Esophagus muscularis mucosa (tissue), 4 donors: ENCODE results near the gene ARID5B. TPM values are rescaled to one million over a fixed set of nuclear protein-coding genes. Genes with fewer than 3 reads are reported as not detected.
A peak's percentile ranks its signal among the peaks of the same experiment; 100 is the strongest.

Experiments used
- DNase-seq: peaks from one replicate; pipeline ENCODE4 v3.0.0-alpha.2; 2017; ENCODE audit errors: extremely low spot score
- H3K27ac ChIP-seq, 4 donors: fragments of 200-600 bp; sonication (generic); replicated peaks in 1 of 4; 1 replicate in 3 of 4; 2 replicates in 1 of 4; pipeline ENCODE4 v1.5.1; 2016 to 2019; ENCODE audit warnings: mild to moderate bottlenecking in 1 of 4
- H3K27me3 ChIP-seq, 4 donors: fragments of 200-600 bp; sonication (generic); one replicate each; pipeline versions ENCODE4 v1.5.1 to v1.6.0; 2016 to 2019
- H3K36me3 ChIP-seq, 4 donors: fragments of 200-600 bp; sonication (generic); one replicate each; pipeline ENCODE4 v1.5.1; 2016 to 2019
- H3K4me1 ChIP-seq, 4 donors: fragments of 200-600 bp; sonication (generic); one replicate each; pipeline ENCODE4 v1.5.1; 2016 to 2019
- H3K4me3 ChIP-seq, 4 donors: fragments of 200-600 bp; sonication (generic); 1 replicate in 2 of 4; 2 replicates in 2 of 4; pipeline ENCODE4 v1.5.1; 2016 to 2019; ENCODE audit warnings: mild to moderate bottlenecking in 4 of 4, moderate library complexity in 1 of 4
- H3K9me3 ChIP-seq, 4 donors: fragments of 200-600 bp; sonication (generic); 1 replicate in 3 of 4; 2 replicates in 1 of 4; pipeline ENCODE4 v1.5.1; 2016 to 2019
- CTCF ChIP-seq, 3 experiments: fragments of 200-600 bp in 2 of 3; fragments of 450-650 bp in 1 of 3; sonication (generic) in 2 of 3; IDR thresholded peaks; one replicate each; pipeline ENCODE4 v1.5.1; 2017 to 2019; ENCODE audit warnings: antibody characterized with exemption in 3 of 3, mild to moderate bottlenecking in 2 of 3, moderate library complexity in 1 of 3
- EP300 ChIP-seq: sonication (generic); formaldehyde crosslinking; IDR thresholded peaks from one replicate; pipeline ENCODE4 v1.6.1; 2017; ENCODE audit warnings: antibody characterized with exemption
- POLR2A ChIP-seq: fragments of 450-650 bp; IDR thresholded peaks from one replicate; pipeline ENCODE4 v1.6.1; 2017; ENCODE audit warnings: antibody characterized with exemption, moderate library complexity, mild to moderate bottlenecking, low read depth
- POLR2AphosphoS5 ChIP-seq, 2 donors: sonication (generic); formaldehyde crosslinking; IDR thresholded peaks; one replicate each; pipeline ENCODE4 v1.6.1; 2017; ENCODE audit warnings: antibody characterized with exemption in 2 of 2
- WGBS: methylation state at CpG from one replicate; pipeline ENCODE4 v1.1.5; 2018; 5-methylcytosine and 5-hydroxymethylcytosine counted together
- intact Hi-C: fragments of 100-400 bp; cut with DNase I; formaldehyde crosslinking; loops from one replicate; pipeline ENCODE4 v1.15.1; 2023
- total RNA-seq, 4 donors: library from RNA; depleted of rRNA; stranded (reverse); fragments of >200 nt; gene quantifications; one replicate each; pipeline versions ENCODE4 v1.1.0 to v1.2.1, GENCODE V29; 2016

The ARID5B gene
- total RNA-seq, 4 donors from 2014 or later, result 33.6 to 150 (median 64.9) TPM

- Histone ChIP-seq H3K4me3 (no peak overlapping the region), H3K27me3 (no peaks in the 10 kb centered on the region), H3K27ac (peak overlapping the region in 3 of 4 donors; percentile 18 to 35 (median 25)), H3K4me1 (peaks cover 21 to 74% (median 61%) of the 10 kb centered on the region in 4 donors), H3K9me3 (no peaks in the 10 kb centered on the region), H3K36me3 (no peaks in the 10 kb centered on the region)
- no peak for DNase-seq
- intact Hi-C loops, result no loop called here
- whole genome bisulfite sequencing, result 65% methylated on average over 4 of the region's 4 CpGs
- TF ChIP-seq CTCF (IDR thresholded peaks at IDR 0.05) (no peak), POLR2AphosphoS5 (IDR thresholded peaks at IDR 0.05) (no peak), EP300 (no peak), POLR2A (no peak)
Observed at GRCh38 chr10:61941202-61941681, 39.7 kb downstream of the ARID5B start.

- H3K9me3 ChIP-seq, result no peaks in the 10 kb centered on the region
- no peaks in the 10 kb centered on the region for H3K36me3 ChIP-seq
- intact Hi-C loops, result no loop called here
- H3K4me1 ChIP-seq, result peaks cover 18 to 64% (median 52%) of the 10 kb centered on the region in 4 donors
- WGBS, result 91% methylated on average over 5 of the region's 5 CpGs
- no peak for DNase-seq
- H3K4me3 ChIP-seq, result peak overlapping the region; percentile 1 to 33 (median 4)
- TF ChIP-seq POLR2A, result no peak
- TF ChIP-seq EP300, result no peak
- TF ChIP-seq POLR2AphosphoS5 (IDR thresholded peaks at IDR 0.05), result no peak
- no peak for TF ChIP-seq CTCF (IDR thresholded peaks at IDR 0.05)
- no peaks in the 10 kb centered on the region for H3K27me3 ChIP-seq
- H3K27ac ChIP-seq, result peak overlapping the region; percentile 60 to 76 (median 68)
Observed at GRCh38 chr10:61942604-61943461, 41.3 kb downstream of the ARID5B start.

- Histone ChIP-seq H3K4me1 (peaks cover 15 to 54% (median 43%) of the 10 kb centered on the region in 4 donors), H3K4me3 (peak overlapping the region in 2 of 4 donors; percentile 4 to 33), H3K27me3 (no peaks in the 10 kb centered on the region), H3K27ac (peak overlapping the region; percentile 60 to 76 (median 68)), H3K36me3 (no peaks in the 10 kb centered on the region), H3K9me3 (no peaks in the 10 kb centered on the region)
- WGBS, result 34% methylated on average over 1 of the region's 1 CpG
- intact Hi-C loops, result no loop called here
- TF ChIP-seq EP300 (no peak), CTCF (IDR thresholded peaks at IDR 0.05) (peak in 1 of 3 experiments; percentile 33), POLR2A (no peak), POLR2AphosphoS5 (IDR thresholded peaks at IDR 0.05) (no peak)
- DNase-seq, result no peak
Observed at GRCh38 chr10:61943674-61944378, 42.3 kb downstream of the ARID5B start.

- no peak for DNase-seq
- no peaks in the 10 kb centered on the region for H3K9me3 ChIP-seq
- H3K36me3 ChIP-seq, result no peaks in the 10 kb centered on the region
- WGBS, result 64% methylated on average over 1 of the region's 1 CpG
- no peak overlapping the region for H3K4me3 ChIP-seq
- peaks cover 11 to 46% (median 35%) of the 10 kb centered on the region in 4 donors for H3K4me1 ChIP-seq
- H3K27ac ChIP-seq, result peak overlapping the region in 2 of 4 donors; percentile 11 to 76
- TF ChIP-seq POLR2AphosphoS5 (IDR thresholded peaks at IDR 0.05) (no peak), POLR2A (no peak), EP300 (no peak), CTCF (IDR thresholded peaks at IDR 0.05) (no peak)
- intact Hi-C loops, result no loop called here
- H3K27me3 ChIP-seq, result no peaks in the 10 kb centered on the region
Observed at GRCh38 chr10:61944410-61945147, 43.1 kb downstream of the ARID5B start.
